ENCODE data around the gene PNLIPRP3.

- TF ChIP-seq POLR2A (IDR thresholded peaks at IDR 0.05) (no peak), POLR2AphosphoS5 (IDR thresholded peaks at IDR 0.05) (no peak)
- TF ChIP-seq, protein P1, sequence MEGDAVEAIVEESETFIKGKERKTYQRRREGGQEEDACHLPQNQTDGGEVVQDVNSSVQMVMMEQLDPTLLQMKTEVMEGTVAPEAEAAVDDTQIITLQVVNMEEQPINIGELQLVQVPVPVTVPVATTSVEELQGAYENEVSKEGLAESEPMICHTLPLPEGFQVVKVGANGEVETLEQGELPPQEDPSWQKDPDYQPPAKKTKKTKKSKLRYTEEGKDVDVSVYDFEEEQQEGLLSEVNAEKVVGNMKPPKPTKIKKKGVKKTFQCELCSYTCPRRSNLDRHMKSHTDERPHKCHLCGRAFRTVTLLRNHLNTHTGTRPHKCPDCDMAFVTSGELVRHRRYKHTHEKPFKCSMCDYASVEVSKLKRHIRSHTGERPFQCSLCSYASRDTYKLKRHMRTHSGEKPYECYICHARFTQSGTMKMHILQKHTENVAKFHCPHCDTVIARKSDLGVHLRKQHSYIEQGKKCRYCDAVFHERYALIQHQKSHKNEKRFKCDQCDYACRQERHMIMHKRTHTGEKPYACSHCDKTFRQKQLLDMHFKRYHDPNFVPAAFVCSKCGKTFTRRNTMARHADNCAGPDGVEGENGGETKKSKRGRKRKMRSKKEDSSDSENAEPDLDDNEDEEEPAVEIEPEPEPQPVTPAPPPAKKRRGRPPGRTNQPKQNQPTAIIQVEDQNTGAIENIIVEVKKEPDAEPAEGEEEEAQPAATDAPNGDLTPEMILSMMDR (IDR thresholded peaks at IDR 0.05) = no peak
These were observed 48.2 kb downstream of the PNLIPRP3 start for GRCh38 chr10:116475866-116476265.
